GM23248 (cell line): ENCODE data around the gene RGMA. TPM values are rescaled to one million over a fixed set of nuclear protein-coding genes. Genes with fewer than 3 reads are reported as not detected.

ENCODE experiments used
- DNase-seq: peaks from one replicate; pipeline ENCODE4 v3.0.0-alpha.2; 2015
- H2AFZ ChIP-seq: fragments of 200-600 bp; sonication (generic); 2 replicates; pipeline ENCODE4 v1.6.1; 2016; ENCODE audit warnings: antibody characterized with exemption
- H3F3A ChIP-seq: fragments of 200-600 bp; sonication (generic); 2 replicates; pipeline ENCODE4 v1.6.1; 2016; ENCODE audit warnings: mild to moderate bottlenecking, antibody characterized with exemption, mixed run types; ENCODE audit not compliant: insufficient read depth
- H3K27ac ChIP-seq: fragments of 200-600 bp; sonication (generic); 2 replicates; pipeline ENCODE4 v1.5.1; 2016; ENCODE audit warnings: mild to moderate bottlenecking
- H3K27me3 ChIP-seq: fragments of 200-600 bp; sonication (generic); replicated peaks from 2 replicates; pipeline ENCODE4 v1.6.1; 2016; ENCODE audit warnings: mild to moderate bottlenecking; ENCODE audit not compliant: insufficient read depth
- H3K36me3 ChIP-seq: fragments of 200-600 bp; sonication (generic); 2 replicates; pipeline ENCODE4 v1.6.1; 2016; ENCODE audit warnings: low read depth, mild to moderate bottlenecking
- H3K4me1 ChIP-seq: fragments of 200-600 bp; sonication (generic); 2 replicates; pipeline ENCODE4 v1.6.1; 2016; ENCODE audit warnings: mild to moderate bottlenecking; ENCODE audit not compliant: insufficient read depth
- H3K4me2 ChIP-seq: fragments of 200-600 bp; sonication (generic); one replicate; pipeline ENCODE4 v1.6.1; 2016; ENCODE audit warnings: mild to moderate bottlenecking; ENCODE audit not compliant: unreplicated experiment
- H3K4me3 ChIP-seq: fragments of 200-600 bp; sonication (generic); 2 replicates; pipeline ENCODE4 v1.5.1; 2016; ENCODE audit warnings: mild to moderate bottlenecking
- H3K79me2 ChIP-seq: fragments of 200-600 bp; sonication (generic); 2 replicates; pipeline ENCODE4 v1.6.1; 2016; ENCODE audit warnings: mild to moderate bottlenecking; ENCODE audit not compliant: insufficient read depth
- H3K9ac ChIP-seq: fragments of 200-600 bp; sonication (generic); 2 replicates; pipeline ENCODE4 v1.6.1; 2016; ENCODE audit warnings: mild to moderate bottlenecking
- H3K9me2 ChIP-seq: fragments of 200-600 bp; sonication (generic); 2 replicates; pipeline ENCODE4 v1.6.1; 2016; ENCODE audit warnings: mixed run types, mild to moderate bottlenecking, moderate library complexity; ENCODE audit not compliant: insufficient read depth
- H3K9me3 ChIP-seq: fragments of 200-600 bp; sonication (generic); one replicate; pipeline ENCODE4 v1.6.1; 2017; ENCODE audit warnings: low read depth
- H4K20me1 ChIP-seq: fragments of 200-600 bp; sonication (generic); 2 replicates; pipeline ENCODE4 v1.6.0; 2016; ENCODE audit not compliant: insufficient read depth
- EZH2 ChIP-seq: fragments of 200-600 bp; sonication (generic); IDR thresholded peaks from 2 replicates; pipeline ENCODE4 v1.6.1; 2018; ENCODE audit warnings: antibody characterized with exemption, mild to moderate bottlenecking; ENCODE audit not compliant: insufficient read depth, poor library complexity, severe bottlenecking
- EZH2phosphoT487 ChIP-seq: fragments of 200-600 bp; sonication (generic); IDR thresholded peaks from 2 replicates; pipeline ENCODE4 v1.6.1; 2018; ENCODE audit warnings: antibody characterized with exemption, moderate library complexity, mild to moderate bottlenecking, low read depth; ENCODE audit not compliant: insufficient read depth
- WGBS, 2 experiments: methylation state at CpG; one replicate each; pipeline ENCODE4 v1.1.6; 2015 to 2017; ENCODE audit warnings: low lambda C conversion rate in 2 of 2, low coverage in 1 of 2; ENCODE audit errors: missing lambda C conversion rate in 2 of 2; 5-methylcytosine and 5-hydroxymethylcytosine counted together
- in situ Hi-C: fragments of 300-500 bp; cut with MboI; formaldehyde crosslinking; loops from 2 replicates; pipeline ENCODE4 v1.15.0; 2020
- polyA plus RNA-seq: library from polyadenylated mRNA; unstranded; fragments of >200 nt; fragmentation: Nextera tagmentation; extraction: Ambion mirVana; gene quantifications from 2 replicates; pipeline ENCODE4 v1.2.1, GENCODE V29; 2016
- total RNA-seq: library from RNA; depleted of rRNA; stranded (reverse); fragments of >200 nt; shearing (Covaris generic); gene quantifications from 2 replicates; pipeline ENCODE4 v1.2.3, GENCODE V29; 2014

The RGMA gene
- total and polyA plus RNA-seq, 2 experiments from 2014 or later, result 0.76 to 0.84 TPM

GRCh38 chr15:93086791-93087190, 2.2 kb downstream of the RGMA start:
- no peak for TF ChIP-seq EZH2
- TF ChIP-seq EZH2phosphoT487, result no peak
- H3K27me3 ChIP-seq, result peaks cover 86% of the 10 kb centered on the region
- no peak overlapping the region for H2AFZ ChIP-seq
- no peak overlapping the region for H3K9ac ChIP-seq
- H4K20me1 ChIP-seq, result no peaks in the 10 kb centered on the region
- H3K9me2 ChIP-seq, result no peaks in the 10 kb centered on the region
- H3K4me2 ChIP-seq, result no peak overlapping the region
- in situ Hi-C loops, result no loop called here
- H3K79me2 ChIP-seq, result no peaks in the 10 kb centered on the region
- DNase-seq, result no peak
- H3K9me3 ChIP-seq, result no peaks in the 10 kb centered on the region
- no peak overlapping the region for H3K4me3 ChIP-seq
- H3K4me1 ChIP-seq, result no peaks in the 10 kb centered on the region
- H3F3A ChIP-seq, result no peaks in the 10 kb centered on the region
- H3K27ac ChIP-seq, result no peak overlapping the region
- 35 to 36% methylated on average over 2 of the region's 2 CpGs for WGBS, 2 experiments
- no peaks in the 10 kb centered on the region for H3K36me3 ChIP-seq

- 21 to 25% methylated on average over 1 of the region's 1 CpG for WGBS, 2 experiments
- DNase-seq, result no peak
- H2AFZ ChIP-seq, result no peak overlapping the region
- H3K9me2 ChIP-seq, result no peaks in the 10 kb centered on the region
- H3K36me3 ChIP-seq, result no peaks in the 10 kb centered on the region
- no peaks in the 10 kb centered on the region for H4K20me1 ChIP-seq
- TF ChIP-seq EZH2phosphoT487, result no peak
- TF ChIP-seq EZH2, result no peak
- no peaks in the 10 kb centered on the region for H3K9me3 ChIP-seq
- no peak overlapping the region for H3K4me3 ChIP-seq
- peaks cover 87% of the 10 kb centered on the region for H3K27me3 ChIP-seq
- H3K4me2 ChIP-seq, result no peak overlapping the region
- no peaks in the 10 kb centered on the region for H3F3A ChIP-seq
- no peak overlapping the region for H3K9ac ChIP-seq
- H3K27ac ChIP-seq, result no peak overlapping the region
- no peaks in the 10 kb centered on the region for H3K4me1 ChIP-seq
- in situ Hi-C loops, result no loop called here
- no peaks in the 10 kb centered on the region for H3K79me2 ChIP-seq
These were observed 3.3 kb downstream of the RGMA start for GRCh38 chr15:93085692-93086091.

GRCh38 chr15:93082861-93083260, 6.2 kb downstream of the RGMA start:
- no peaks in the 10 kb centered on the region for H4K20me1 ChIP-seq
- WGBS, 2 experiments, result 62 to 78% methylated on average over 3 of the region's 3 CpGs
- no peak overlapping the region for H2AFZ ChIP-seq

GRCh38 chr15:93081399-93081798, 7.6 kb downstream of the RGMA start:
- Histone ChIP-seq H4K20me1 (no peaks in the 10 kb centered on the region), H3K4me1 (no peaks in the 10 kb centered on the region), H3K36me3 (no peaks in the 10 kb centered on the region), H3K9me2 (no peaks in the 10 kb centered on the region), H3K27ac (no peak overlapping the region), H3K4me3 (no peak overlapping the region), H3K79me2 (no peaks in the 10 kb centered on the region), H3K9me3 (no peaks in the 10 kb centered on the region), H2AFZ (no peak overlapping the region), H3K4me2 (no peak overlapping the region), H3K27me3 (peaks cover 71% of the 10 kb centered on the region), H3K9ac (no peak overlapping the region), H3F3A (no peaks in the 10 kb centered on the region)
- TF ChIP-seq EZH2phosphoT487 (no peak), EZH2 (no peak)
- in situ Hi-C loops, result no loop called here
- 72 to 80% methylated on average over 5 of the region's 5 CpGs for WGBS, 2 experiments
- DNase-seq, result no peak

More at GRCh38 chr15:93082861-93083260, 6.2 kb downstream of the RGMA start:
- no peaks in the 10 kb centered on the region for H3K36me3 ChIP-seq
- no peaks in the 10 kb centered on the region for H3K9me2 ChIP-seq
- no peaks in the 10 kb centered on the region for H3K79me2 ChIP-seq
- TF ChIP-seq EZH2, result no peak
- TF ChIP-seq EZH2phosphoT487, result no peak
- no peak overlapping the region for H3K27ac ChIP-seq
- no peak overlapping the region for H3K9ac ChIP-seq
- in situ Hi-C loops, result no loop called here
- peaks cover 79% of the 10 kb centered on the region for H3K27me3 ChIP-seq
- no peaks in the 10 kb centered on the region for H3K9me3 ChIP-seq
- H3K4me1 ChIP-seq, result no peaks in the 10 kb centered on the region
- no peaks in the 10 kb centered on the region for H3F3A ChIP-seq
- no peak overlapping the region for H3K4me3 ChIP-seq
- H3K4me2 ChIP-seq, result no peak overlapping the region
- DNase-seq, result no peak

- no peak overlapping the region for H3K4me2 ChIP-seq
- H3K79me2 ChIP-seq, result no peaks in the 10 kb centered on the region
- TF ChIP-seq EZH2 (no peak), EZH2phosphoT487 (no peak)
- H3K36me3 ChIP-seq, result no peaks in the 10 kb centered on the region
- H3K27ac ChIP-seq, result no peak overlapping the region
- no peak for DNase-seq
- no peak overlapping the region for H2AFZ ChIP-seq
- no peaks in the 10 kb centered on the region for H3K9me3 ChIP-seq
- no peak overlapping the region for H3K9ac ChIP-seq
- H3K4me1 ChIP-seq, result no peaks in the 10 kb centered on the region
- H3K9me2 ChIP-seq, result no peaks in the 10 kb centered on the region
- H3F3A ChIP-seq, result no peaks in the 10 kb centered on the region
- no peaks in the 10 kb centered on the region for H4K20me1 ChIP-seq
- WGBS, 2 experiments, result 52 to 60% methylated on average over 6 of the region's 6 CpGs
- in situ Hi-C loops, result no loop called here
- peaks cover 61% of the 10 kb centered on the region for H3K27me3 ChIP-seq
- H3K4me3 ChIP-seq, result no peak overlapping the region
These were observed 8.6 kb downstream of the RGMA start for GRCh38 chr15:93080451-93080850.
